Measurements from ENCODE around the gene PRKG1.

Gene PRKG1

DNA sequence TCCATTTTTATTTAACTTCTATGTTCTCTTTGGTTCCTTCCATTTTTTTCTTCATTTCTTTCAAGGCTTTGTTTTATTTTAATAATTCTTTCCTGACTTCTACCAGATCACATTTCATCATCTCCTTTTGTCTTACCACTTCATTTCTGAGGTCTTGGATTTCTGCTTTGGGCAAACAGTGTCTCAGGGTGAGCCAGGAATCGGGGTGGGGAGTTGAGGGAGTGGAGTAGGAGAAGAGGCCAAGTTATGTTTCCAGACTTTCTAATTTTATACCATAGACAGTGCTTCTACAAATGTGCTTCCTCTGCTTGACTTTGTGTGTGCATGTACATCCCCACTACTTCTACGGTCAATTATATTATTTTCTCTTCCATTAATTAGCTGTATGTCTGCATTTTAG lies 112.1 kb downstream of the PRKG1 start:
- no peak overlapping the region for H3K4me3 ChIP-seq (ENCODE audit: low read depth, low read length)
- TF ChIP-seq, protein P1, sequence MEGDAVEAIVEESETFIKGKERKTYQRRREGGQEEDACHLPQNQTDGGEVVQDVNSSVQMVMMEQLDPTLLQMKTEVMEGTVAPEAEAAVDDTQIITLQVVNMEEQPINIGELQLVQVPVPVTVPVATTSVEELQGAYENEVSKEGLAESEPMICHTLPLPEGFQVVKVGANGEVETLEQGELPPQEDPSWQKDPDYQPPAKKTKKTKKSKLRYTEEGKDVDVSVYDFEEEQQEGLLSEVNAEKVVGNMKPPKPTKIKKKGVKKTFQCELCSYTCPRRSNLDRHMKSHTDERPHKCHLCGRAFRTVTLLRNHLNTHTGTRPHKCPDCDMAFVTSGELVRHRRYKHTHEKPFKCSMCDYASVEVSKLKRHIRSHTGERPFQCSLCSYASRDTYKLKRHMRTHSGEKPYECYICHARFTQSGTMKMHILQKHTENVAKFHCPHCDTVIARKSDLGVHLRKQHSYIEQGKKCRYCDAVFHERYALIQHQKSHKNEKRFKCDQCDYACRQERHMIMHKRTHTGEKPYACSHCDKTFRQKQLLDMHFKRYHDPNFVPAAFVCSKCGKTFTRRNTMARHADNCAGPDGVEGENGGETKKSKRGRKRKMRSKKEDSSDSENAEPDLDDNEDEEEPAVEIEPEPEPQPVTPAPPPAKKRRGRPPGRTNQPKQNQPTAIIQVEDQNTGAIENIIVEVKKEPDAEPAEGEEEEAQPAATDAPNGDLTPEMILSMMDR (IDR thresholded peaks at IDR 0.05; ENCODE audit: low read depth, low read length): no peak

DNA sequence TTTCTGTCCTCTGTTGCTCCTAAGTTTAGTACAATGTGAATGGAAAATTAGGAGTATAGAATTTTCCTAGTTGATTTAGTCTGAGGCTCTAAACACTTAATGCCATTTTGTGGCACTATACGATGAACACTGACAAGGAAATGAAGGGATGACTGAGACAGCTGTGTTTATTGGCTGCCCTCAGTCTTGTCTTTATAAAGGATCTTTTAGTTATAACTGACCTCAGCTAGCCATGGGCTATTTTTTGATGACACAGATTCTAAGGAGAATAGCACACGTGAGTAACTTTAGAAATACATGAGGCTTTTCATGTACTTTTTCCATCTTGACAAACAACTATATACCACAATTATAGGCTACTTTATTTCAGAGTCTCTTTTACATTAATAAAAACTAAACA lies 113.7 kb downstream of the PRKG1 start:
- H3K4me3 ChIP-seq (ENCODE audit: low read depth, low read length): no peak overlapping the region
- TF ChIP-seq, protein P1 (IDR thresholded peaks at IDR 0.05; ENCODE audit: low read depth, low read length): no peak

DNA sequence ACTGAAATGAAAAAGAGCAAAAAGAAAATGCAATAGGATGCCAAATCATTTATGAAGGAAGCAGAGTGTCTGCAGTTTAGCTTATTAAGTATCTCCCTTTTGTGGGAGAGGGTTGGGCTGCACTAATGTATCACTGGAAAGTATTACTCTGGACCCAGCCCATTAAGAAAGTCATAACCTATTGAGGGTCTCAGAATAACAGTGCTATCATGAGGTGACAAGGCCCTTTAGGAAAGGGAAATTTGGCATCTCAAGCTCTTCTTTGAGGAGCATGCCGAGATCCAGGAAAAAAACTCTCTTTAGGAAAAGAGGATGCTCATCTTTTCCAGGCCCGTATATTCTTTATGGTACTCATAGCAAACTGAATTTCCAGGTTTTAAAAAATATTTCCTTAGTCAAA lies 114.6 kb downstream of the PRKG1 start:
- no peak overlapping the region for H3K4me3 ChIP-seq (ENCODE audit: low read depth, low read length)
- TF ChIP-seq, protein P1 (IDR thresholded peaks at IDR 0.05; ENCODE audit: low read depth, low read length): no peak

DNA sequence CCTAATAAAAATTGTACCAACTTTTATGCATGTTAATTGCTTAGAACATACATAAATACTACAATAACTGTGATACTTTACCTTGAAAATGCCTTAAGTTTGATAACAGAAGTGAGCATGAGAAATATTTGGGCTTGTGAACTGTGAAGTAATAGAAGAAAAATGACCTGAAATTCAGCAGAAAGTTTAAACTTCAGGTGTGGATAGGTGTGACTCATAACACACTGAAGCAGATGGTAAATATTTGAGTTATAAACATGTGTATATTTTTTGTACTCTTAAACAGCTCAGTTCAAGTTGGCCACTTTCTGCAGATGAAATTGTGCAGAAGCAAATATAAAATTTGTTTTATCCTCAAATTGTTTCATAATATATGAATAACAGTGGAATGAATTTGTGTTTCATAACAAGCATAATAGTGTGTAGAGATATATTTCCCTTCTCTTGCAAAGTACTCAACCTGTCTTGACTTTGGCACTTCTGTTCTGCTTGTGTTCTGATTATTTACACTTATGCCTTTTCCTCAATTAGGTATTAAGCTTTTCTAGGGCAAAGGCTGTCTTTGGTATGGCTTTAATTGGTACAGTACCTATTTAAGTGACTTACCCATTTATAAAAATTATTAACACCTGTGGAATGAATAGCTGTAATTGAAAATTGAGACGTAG lies 122.4 kb downstream of the PRKG1 start:
- TF ChIP-seq, protein P1 (IDR thresholded peaks at IDR 0.05; ENCODE audit: low read depth, low read length): no peak
- no peak overlapping the region for H3K4me3 ChIP-seq (ENCODE audit: low read depth, low read length)

DNA sequence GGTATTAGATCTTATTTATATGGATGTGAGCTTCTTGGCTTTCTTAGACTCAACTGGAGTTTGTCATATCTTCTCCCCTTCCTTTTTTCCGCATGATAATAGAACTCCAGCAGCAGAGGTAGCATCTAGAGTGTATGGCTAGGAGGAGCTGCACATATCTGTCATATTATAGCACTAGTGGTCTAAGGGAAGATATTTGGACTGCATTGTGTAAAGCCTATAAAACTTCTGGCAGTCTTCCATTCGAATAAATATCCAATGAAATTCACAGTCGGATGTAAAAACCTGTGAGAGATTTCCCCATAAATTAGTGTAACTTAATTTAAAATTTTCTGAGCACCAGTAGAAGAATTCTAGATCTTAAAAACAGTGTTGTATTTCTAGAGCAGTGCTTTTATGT lies 123.9 kb downstream of the PRKG1 start:
- TF ChIP-seq, protein P1 (IDR thresholded peaks at IDR 0.05; ENCODE audit: low read depth, low read length): no peak
- no peak overlapping the region for H3K4me3 ChIP-seq (ENCODE audit: low read depth, low read length)

DNA sequence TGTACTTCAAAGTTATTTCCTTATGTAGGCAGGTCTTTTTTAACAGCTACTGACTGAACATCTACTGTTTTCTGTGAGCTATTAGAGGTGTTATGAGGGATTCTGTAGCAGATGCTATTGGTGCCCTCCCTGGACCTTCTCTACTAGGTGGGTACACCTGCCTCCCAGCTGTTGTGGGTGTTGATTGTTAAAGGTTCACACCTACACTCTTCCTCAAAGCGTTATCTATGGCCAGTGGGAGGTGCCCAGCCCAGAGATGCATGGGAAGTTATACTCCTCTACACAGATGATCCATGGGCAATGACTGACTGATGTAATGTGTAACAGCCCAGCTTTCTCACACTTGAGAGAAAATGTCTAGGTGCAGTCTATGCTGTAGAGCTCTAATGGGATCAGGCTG lies 127.7 kb downstream of the PRKG1 start:
- TF ChIP-seq, protein P1 (IDR thresholded peaks at IDR 0.05; ENCODE audit: low read depth, low read length): no peak
- no peak overlapping the region for H3K4me3 ChIP-seq (ENCODE audit: low read depth, low read length)

DNA sequence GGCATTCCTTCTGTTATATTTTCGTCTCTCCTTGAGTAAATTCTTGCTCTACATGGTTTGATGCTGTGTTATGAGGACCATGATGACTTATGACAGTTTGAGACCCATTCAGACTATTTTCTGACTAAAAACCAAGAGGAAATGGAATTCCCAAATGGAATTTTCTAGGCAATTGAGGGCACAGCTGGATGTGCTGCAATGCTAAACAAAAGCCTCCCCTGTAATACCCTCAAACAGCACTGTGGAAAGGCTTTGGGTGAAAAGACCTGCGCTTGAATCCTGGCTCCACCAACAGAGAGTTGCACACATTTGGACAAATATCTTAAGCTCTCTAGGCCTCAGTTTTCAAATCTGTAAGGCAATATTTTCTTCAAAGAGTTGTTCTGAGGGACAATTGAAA lies 129.1 kb downstream of the PRKG1 start:
- TF ChIP-seq, protein P1 (IDR thresholded peaks at IDR 0.05; ENCODE audit: low read depth, low read length): no peak
- no peak overlapping the region for H3K4me3 ChIP-seq (ENCODE audit: low read depth, low read length)
